Vagina (tissue), 2 donors: Measurements from ENCODE around the gene FPGS. TPM values are rescaled to one million over a fixed set of nuclear protein-coding genes. Genes with fewer than 3 reads are reported as not detected.

Experiments
- DNase-seq, 2 donors: peaks; one replicate each; pipeline ENCODE4 v3.0.0-alpha.2; 2017; ENCODE audit errors: extremely low spot score in 2 of 2
- H3K27ac ChIP-seq: fragments of 200-600 bp; sonication (generic); one replicate; pipeline ENCODE4 v1.5.1; 2019
- H3K27me3 ChIP-seq: fragments of 200-600 bp; sonication (generic); one replicate; pipeline ENCODE4 v1.5.1; 2019
- H3K36me3 ChIP-seq, 2 donors: fragments of 200-600 bp; sonication (generic); one replicate each; pipeline ENCODE4 v1.5.1; 2017 to 2019
- H3K4me1 ChIP-seq: fragments of 200-600 bp; sonication (generic); one replicate; pipeline ENCODE4 v1.5.1; 2019
- H3K4me3 ChIP-seq, 2 donors: fragments of 200-600 bp; sonication (generic); 1 replicate in 1 of 2; 2 replicates in 1 of 2; pipeline ENCODE4 v1.5.1; 2016 to 2019
- H3K9me3 ChIP-seq: fragments of 200-600 bp; sonication (generic); one replicate; pipeline ENCODE4 v1.5.1; 2019
- POLR2A ChIP-seq, 2 donors: fragments of 450-650 bp; IDR thresholded peaks; one replicate each; pipeline ENCODE4 v1.6.1; 2017; ENCODE audit warnings: antibody characterized with exemption in 2 of 2, mild to moderate bottlenecking in 2 of 2, moderate library complexity in 2 of 2
- POLR2AphosphoS5 ChIP-seq, 2 donors: sonication (generic); formaldehyde crosslinking; IDR thresholded peaks; one replicate each; pipeline ENCODE4 v1.9.0; 2017; ENCODE audit warnings: antibody characterized with exemption in 2 of 2, mild to moderate bottlenecking in 2 of 2, low read depth in 1 of 2; ENCODE audit not compliant: insufficient read depth in 1 of 2
- intact Hi-C: fragments of 100-400 bp; cut with DNase I; formaldehyde crosslinking; loops from one replicate; pipeline ENCODE4 v1.15.1; 2023
- total RNA-seq: library from RNA; depleted of rRNA; stranded (reverse); fragments of >200 nt; gene quantifications from one replicate; pipeline ENCODE4 v1.2.3, GENCODE V29; 2016
- TF ChIP-seq, protein P1 (sequence below), 3 experiments: fragments of 450-650 bp in 2 of 3; fragments of 200-600 bp in 1 of 3; sonication (generic) in 1 of 3; IDR thresholded peaks; one replicate each; pipeline ENCODE4 v1.5.1; 2017 to 2019; ENCODE audit warnings: antibody characterized with exemption in 3 of 3, mild to moderate bottlenecking in 2 of 3, moderate library complexity in 2 of 3

Gene FPGS
- total RNA-seq, 1 donor from 2014 or later, result 99.7 TPM

DNA sequence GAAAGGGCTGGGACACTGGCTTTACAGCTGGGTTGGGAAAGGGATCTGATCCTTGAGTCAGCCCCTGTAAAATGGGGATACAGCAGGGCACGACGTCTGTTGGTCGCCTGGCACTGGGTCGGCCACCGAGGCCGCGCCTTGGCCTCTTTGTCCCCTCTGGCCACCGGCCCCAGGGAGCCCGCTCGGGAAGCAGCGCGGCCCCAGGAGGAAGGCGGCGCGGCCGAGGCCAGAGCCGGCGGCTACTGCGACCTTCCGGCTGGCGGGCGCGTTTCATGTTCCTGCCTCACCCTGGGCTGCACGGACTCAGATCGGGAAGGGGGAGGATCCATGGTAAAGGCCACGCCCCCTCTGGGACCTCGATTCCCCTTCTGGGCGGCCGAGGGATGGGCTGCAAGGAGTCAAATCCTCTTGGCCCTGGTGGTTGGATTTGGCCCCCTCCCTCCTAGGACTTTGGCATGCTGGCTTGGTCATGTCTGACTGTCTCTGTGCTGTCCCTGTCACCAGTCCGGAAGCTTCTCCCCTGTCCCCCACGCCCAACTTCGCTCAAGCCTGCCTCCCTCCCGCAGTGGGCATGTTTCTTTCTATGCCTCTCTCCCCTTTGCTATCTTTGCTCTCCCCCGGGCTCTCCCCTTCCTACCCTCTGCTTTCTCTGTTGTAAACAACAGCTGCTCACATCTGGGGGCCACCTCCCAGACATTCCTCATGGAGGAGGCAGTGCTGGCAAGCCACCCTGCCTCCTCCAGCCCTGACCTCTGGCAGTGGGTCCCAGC, 25.8 kb downstream of the FPGS start:
- Histone ChIP-seq H3K36me3 (peaks cover 0 to 14% of the 10 kb centered on the region in 2 donors), H3K27me3 (no peaks in the 10 kb centered on the region), H3K9me3 (no peaks in the 10 kb centered on the region), H3K27ac (peak overlapping the region; percentile 81), H3K4me1 (peaks cover 61% of the 10 kb centered on the region), H3K4me3 (peak overlapping the region; percentile 27 to 45)
- intact Hi-C loops, result no loop called here
- peak in 1 of 2 donors; percentile 95 for DNase-seq
- TF ChIP-seq POLR2AphosphoS5 (IDR thresholded peaks at IDR 0.05; ENCODE audit: insufficient read depth in 1 of 2, low read depth in 1 of 2) (peak in 1 of 2 donors; percentile 90), POLR2A (IDR thresholded peaks at IDR 0.05) (peak in 1 of 2 donors; percentile 67)
- TF ChIP-seq, protein P1, sequence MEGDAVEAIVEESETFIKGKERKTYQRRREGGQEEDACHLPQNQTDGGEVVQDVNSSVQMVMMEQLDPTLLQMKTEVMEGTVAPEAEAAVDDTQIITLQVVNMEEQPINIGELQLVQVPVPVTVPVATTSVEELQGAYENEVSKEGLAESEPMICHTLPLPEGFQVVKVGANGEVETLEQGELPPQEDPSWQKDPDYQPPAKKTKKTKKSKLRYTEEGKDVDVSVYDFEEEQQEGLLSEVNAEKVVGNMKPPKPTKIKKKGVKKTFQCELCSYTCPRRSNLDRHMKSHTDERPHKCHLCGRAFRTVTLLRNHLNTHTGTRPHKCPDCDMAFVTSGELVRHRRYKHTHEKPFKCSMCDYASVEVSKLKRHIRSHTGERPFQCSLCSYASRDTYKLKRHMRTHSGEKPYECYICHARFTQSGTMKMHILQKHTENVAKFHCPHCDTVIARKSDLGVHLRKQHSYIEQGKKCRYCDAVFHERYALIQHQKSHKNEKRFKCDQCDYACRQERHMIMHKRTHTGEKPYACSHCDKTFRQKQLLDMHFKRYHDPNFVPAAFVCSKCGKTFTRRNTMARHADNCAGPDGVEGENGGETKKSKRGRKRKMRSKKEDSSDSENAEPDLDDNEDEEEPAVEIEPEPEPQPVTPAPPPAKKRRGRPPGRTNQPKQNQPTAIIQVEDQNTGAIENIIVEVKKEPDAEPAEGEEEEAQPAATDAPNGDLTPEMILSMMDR (IDR thresholded peaks at IDR 0.05), result no peak

DNA sequence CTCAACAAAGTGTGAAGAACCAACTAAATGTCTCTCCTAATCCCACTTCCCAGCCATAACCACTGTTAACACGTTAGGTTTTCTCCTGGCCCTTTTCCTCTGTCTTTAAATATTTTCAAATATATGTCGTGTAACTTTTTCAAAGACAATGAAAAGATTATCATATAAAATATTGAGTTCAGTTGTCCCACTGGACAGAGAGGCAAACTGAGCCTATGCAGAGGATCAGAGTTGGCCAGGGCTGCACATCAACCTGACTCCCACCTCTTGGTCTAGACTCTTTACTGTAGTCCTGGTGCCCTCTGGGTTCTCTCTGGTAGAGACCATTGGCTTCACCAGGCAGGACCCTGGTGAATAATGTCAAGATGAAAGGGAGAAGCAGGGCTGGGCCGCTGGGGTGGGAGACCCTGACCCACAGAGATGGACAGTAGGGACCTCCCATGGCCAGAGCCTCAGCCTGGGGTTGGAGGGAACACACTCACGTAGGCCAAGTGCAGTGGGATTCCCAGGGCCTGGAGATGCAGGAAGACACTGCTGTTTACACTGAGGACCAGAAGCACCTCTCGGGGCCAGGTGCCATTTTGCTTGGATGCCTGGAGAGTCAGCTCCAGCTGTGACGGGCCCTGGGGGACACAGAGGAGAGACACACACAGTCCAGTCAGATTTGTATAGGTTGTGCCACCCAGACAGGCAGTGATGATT, 26.7 kb downstream of the FPGS start:
- H3K36me3 ChIP-seq, result peaks cover 0 to 7% of the 10 kb centered on the region in 2 donors
- no peak for DNase-seq
- no peaks in the 10 kb centered on the region for H3K27me3 ChIP-seq
- H3K4me1 ChIP-seq, result peaks cover 68% of the 10 kb centered on the region
- H3K9me3 ChIP-seq, result no peaks in the 10 kb centered on the region
- TF ChIP-seq, protein P1 (IDR thresholded peaks at IDR 0.05), result no peak
- TF ChIP-seq POLR2AphosphoS5 (IDR thresholded peaks at IDR 0.05; ENCODE audit: insufficient read depth in 1 of 2, low read depth in 1 of 2) (no peak), POLR2A (IDR thresholded peaks at IDR 0.05) (no peak)
- no peak overlapping the region for H3K4me3 ChIP-seq
- intact Hi-C loops, result no loop called here
- peak overlapping the region; percentile 81 for H3K27ac ChIP-seq

DNA sequence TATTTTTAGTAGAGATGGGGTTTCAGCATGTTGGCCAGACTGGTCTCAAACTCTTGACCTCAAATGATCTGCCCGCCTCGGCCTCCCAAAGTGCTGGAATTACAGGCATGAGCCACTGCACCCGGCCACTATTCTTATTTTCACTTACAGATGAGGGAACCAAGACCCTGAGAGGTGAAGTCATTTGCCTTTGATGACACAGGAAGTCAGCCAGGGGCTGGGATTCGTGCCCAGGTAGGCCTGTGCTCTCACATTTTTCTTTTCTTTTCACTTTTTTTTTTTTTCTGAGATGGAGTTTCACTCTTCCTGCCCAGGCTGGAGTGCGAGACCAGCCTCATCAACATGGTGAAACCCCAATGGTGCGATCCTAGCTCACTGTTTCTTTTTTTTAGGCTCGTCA, 29.6 kb downstream of the FPGS start:
- intact Hi-C loops, result no loop called here
- Histone ChIP-seq H3K4me3 (no peak overlapping the region), H3K27ac (peak overlapping the region; percentile 50), H3K36me3 (no peaks in the 10 kb centered on the region), H3K4me1 (peaks cover 76% of the 10 kb centered on the region), H3K27me3 (no peaks in the 10 kb centered on the region), H3K9me3 (no peaks in the 10 kb centered on the region)
- no peak for DNase-seq
- TF ChIP-seq, protein P1 (IDR thresholded peaks at IDR 0.05), result no peak
- TF ChIP-seq POLR2AphosphoS5 (IDR thresholded peaks at IDR 0.05; ENCODE audit: insufficient read depth in 1 of 2, low read depth in 1 of 2) (no peak), POLR2A (IDR thresholded peaks at IDR 0.05) (no peak)

DNA sequence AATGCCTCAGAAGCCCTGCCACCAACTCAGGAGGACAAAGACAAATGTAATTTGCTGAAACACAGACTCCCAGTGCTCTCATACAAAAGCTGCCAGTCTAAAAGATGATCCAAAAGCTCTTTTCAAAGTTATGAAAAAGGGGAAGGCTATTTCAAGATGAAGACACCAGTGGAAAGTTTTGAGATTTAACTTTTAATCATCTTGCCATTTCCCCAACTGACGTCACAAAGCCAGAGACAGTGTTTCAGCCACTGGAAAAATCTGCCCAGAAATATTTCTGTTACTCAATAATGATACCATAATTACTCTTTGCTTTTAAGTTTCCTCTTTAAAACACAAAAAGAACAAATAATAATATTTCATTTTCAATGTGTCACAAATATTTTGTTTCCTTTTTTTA, 30.9 kb downstream of the FPGS start:
- Histone ChIP-seq H3K4me1 (peaks cover 76% of the 10 kb centered on the region), H3K9me3 (no peaks in the 10 kb centered on the region), H3K27me3 (no peaks in the 10 kb centered on the region), H3K27ac (peak overlapping the region; percentile 72), H3K36me3 (no peaks in the 10 kb centered on the region), H3K4me3 (no peak overlapping the region)
- intact Hi-C loops, result no loop called here
- DNase-seq, result no peak
- TF ChIP-seq, protein P1 (IDR thresholded peaks at IDR 0.05), result no peak
- TF ChIP-seq POLR2AphosphoS5 (IDR thresholded peaks at IDR 0.05; ENCODE audit: insufficient read depth in 1 of 2, low read depth in 1 of 2) (peak; percentile 30 to 71), POLR2A (IDR thresholded peaks at IDR 0.05) (no peak)
